CD4-positive, CD25-positive, alpha-beta regulatory T cell (primary cell): Measurements from ENCODE around the gene CXXC5. TPM values are rescaled to one million over a fixed set of nuclear protein-coding genes. Genes with fewer than 3 reads are reported as not detected.

Experiments
- ATAC-seq, 2 donors: fragments of 150-1000 bp; cut with Tn5 transposase; one replicate each; pipeline ENCODE4 v1.10.0; 2021; ENCODE audit warnings: low read depth in 2 of 2, moderate number of reproducible peaks in 2 of 2, moderate library complexity in 1 of 2
- DNase-seq, 3 donors: peaks; one replicate each; pipeline versions ENCODE4 v3.0.0 to v3.0.0-alpha.2; 2012 to 2022; ENCODE audit warnings: mixed read lengths in 1 of 3
- H3K27ac ChIP-seq: one replicate; pipeline ENCODE4 v1.7.0; 2013; ENCODE audit warnings: mild to moderate bottlenecking, low read length; ENCODE audit not compliant: insufficient read depth, poor library complexity, severe bottlenecking
- H3K27me3 ChIP-seq: one replicate; pipeline ENCODE4 v1.7.0; 2013; ENCODE audit warnings: low read length; ENCODE audit not compliant: control insufficient read depth, insufficient read depth
- H3K36me3 ChIP-seq: one replicate; pipeline ENCODE4 v1.7.0; 2013; ENCODE audit warnings: mild to moderate bottlenecking, low read length, moderate library complexity; ENCODE audit not compliant: control insufficient read depth, insufficient read depth
- H3K4me1 ChIP-seq: 2 replicates; pipeline ENCODE4 v1.7.0; 2013; ENCODE audit warnings: mild to moderate bottlenecking, low read length; ENCODE audit not compliant: insufficient read depth, control insufficient read depth, poor library complexity, severe bottlenecking
- H3K4me3 ChIP-seq: one replicate; pipeline ENCODE4 v1.7.0; 2013; ENCODE audit warnings: low read depth, mild to moderate bottlenecking, low read length, moderate library complexity
- H3K9me3 ChIP-seq, 2 experiments: 1 replicate in 1 of 2; 2 replicates in 1 of 2; pipeline ENCODE4 v1.7.0; 2013; ENCODE audit warnings: low read length in 2 of 2, mild to moderate bottlenecking in 1 of 2, moderate library complexity in 1 of 2; ENCODE audit not compliant: control insufficient read depth in 2 of 2
- H3K27ac Mint-ChIP-seq, 3 donors: one replicate each; pipeline ENCODE4 v1.8.0; 2020 to 2022; ENCODE audit warnings: mild to moderate bottlenecking in 3 of 3, mixed read lengths in 3 of 3, moderate library complexity in 2 of 3
- H3K27me3 Mint-ChIP-seq: one replicate; pipeline ENCODE4 v1.8.0; 2022; ENCODE audit warnings: mild to moderate bottlenecking, mixed read lengths
- H3K36me3 Mint-ChIP-seq: one replicate; pipeline ENCODE4 v1.8.0; 2020; ENCODE audit warnings: mixed read lengths
- H3K4me1 Mint-ChIP-seq, 4 donors: one replicate each; pipeline ENCODE4 v1.8.0; 2020 to 2022; ENCODE audit warnings: mixed read lengths in 4 of 4, mild to moderate bottlenecking in 1 of 4
- H3K4me3 Mint-ChIP-seq, 4 donors: one replicate each; pipeline ENCODE4 v1.8.0; 2020 to 2022; ENCODE audit warnings: mild to moderate bottlenecking in 4 of 4, mixed read lengths in 4 of 4, moderate library complexity in 3 of 4
- H3K9me3 Mint-ChIP-seq, 7 donors: one replicate each; pipeline ENCODE4 v1.8.0; 2020 to 2022; ENCODE audit warnings: mixed read lengths in 7 of 7, mild to moderate bottlenecking in 3 of 7, moderate library complexity in 2 of 7
- polyA plus RNA-seq, 4 donors: library from polyadenylated mRNA; unstranded; fragments of 300-500 nt; fragmentation: Illumina TruSeq; gene quantifications; one replicate each; pipeline ENCODE4 v1.2.3, GENCODE V29; 2021
- total RNA-seq: library from RNA; stranded (reverse); gene quantifications from one replicate; pipeline ENCODE4 v1.2.3, GENCODE V29; 2022

Gene CXXC5
- total and polyA plus RNA-seq, 5 donors from 2014 or later, result 4.6 to 12.7 (median 8.0) TPM

GRCh38 chr5:139635191-139635590 lies 13.0 kb upstream of the CXXC5 start:
- Histone ChIP-seq H3K4me1 (peaks cover 47% of the 10 kb centered on the region), H3K9me3 (no peaks in the 10 kb centered on the region), H3K4me3 (no peak overlapping the region), H3K27me3 (no peaks in the 10 kb centered on the region), H3K27ac (peak overlapping the region; percentile 76), H3K36me3 (peaks cover 8% of the 10 kb centered on the region)
- peak overlapping the region; percentile 20 to 84 (median 75) for H3K27ac Mint-ChIP-seq
- H3K4me1 Mint-ChIP-seq, result peaks cover 20 to 56% (median 39%) of the 10 kb centered on the region in 4 donors
- no peak for DNase-seq
- H3K36me3 Mint-ChIP-seq, result no peaks in the 10 kb centered on the region
- no peaks in the 10 kb centered on the region for H3K9me3 Mint-ChIP-seq
- no peak for ATAC-seq
- peak overlapping the region in 3 of 4 donors; percentile 14 to 83 (median 45) for H3K4me3 Mint-ChIP-seq
- H3K27me3 Mint-ChIP-seq, result no peaks in the 10 kb centered on the region

- Mint-ChIP-seq H3K27me3 (no peaks in the 10 kb centered on the region), H3K9me3 (no peaks in the 10 kb centered on the region), H3K4me3 (peak overlapping the region; percentile 83 to 86 (median 84)), H3K36me3 (no peaks in the 10 kb centered on the region), H3K4me1 (peaks cover 20 to 56% (median 39%) of the 10 kb centered on the region in 4 donors), H3K27ac (peak overlapping the region; percentile 75 to 96 (median 84))
- peak overlapping the region; percentile 79 for H3K4me3 ChIP-seq
- peak overlapping the region; percentile 76 for H3K27ac ChIP-seq
- DNase-seq (peak in 1 of 3 donors; percentile 60), ATAC-seq (no peak)
- no peaks in the 10 kb centered on the region for H3K27me3 ChIP-seq
- H3K9me3 ChIP-seq, result no peaks in the 10 kb centered on the region
- peaks cover 8% of the 10 kb centered on the region for H3K36me3 ChIP-seq
- peaks cover 47% of the 10 kb centered on the region for H3K4me1 ChIP-seq
Observed at GRCh38 chr5:139635606-139636206, 12.4 kb upstream of the CXXC5 start.

- no peaks in the 10 kb centered on the region for H3K9me3 ChIP-seq
- Mint-ChIP-seq H3K36me3 (no peaks in the 10 kb centered on the region), H3K9me3 (no peaks in the 10 kb centered on the region), H3K4me1 (peaks cover 20 to 56% (median 40%) of the 10 kb centered on the region in 4 donors), H3K27me3 (no peaks in the 10 kb centered on the region), H3K4me3 (peak overlapping the region; percentile 83 to 86 (median 84)), H3K27ac (peak overlapping the region; percentile 75 to 96 (median 84))
- peaks cover 8% of the 10 kb centered on the region for H3K36me3 ChIP-seq
- H3K27ac ChIP-seq, result peak overlapping the region; percentile 76
- no peaks in the 10 kb centered on the region for H3K27me3 ChIP-seq
- H3K4me1 ChIP-seq, result peaks cover 47% of the 10 kb centered on the region
- peak overlapping the region; percentile 79 for H3K4me3 ChIP-seq
- DNase-seq, result peak; percentile 40 to 93 (median 77)
- peak; percentile 71 to 75 for ATAC-seq
Observed at GRCh38 chr5:139636207-139636792, 11.8 kb upstream of the CXXC5 start.

- Histone ChIP-seq H3K4me3 (peak overlapping the region; percentile 79), H3K9me3 (no peaks in the 10 kb centered on the region), H3K36me3 (peaks cover 5% of the 10 kb centered on the region), H3K27me3 (no peaks in the 10 kb centered on the region), H3K27ac (peak overlapping the region; percentile 76), H3K4me1 (peaks cover 47% of the 10 kb centered on the region)
- peak overlapping the region; percentile 75 to 84 (median 83) for H3K27ac Mint-ChIP-seq
- ATAC-seq, result peak; percentile 23 to 31
- no peaks in the 10 kb centered on the region for H3K36me3 Mint-ChIP-seq
- H3K27me3 Mint-ChIP-seq, result no peaks in the 10 kb centered on the region
- H3K4me3 Mint-ChIP-seq, result peak overlapping the region; percentile 83 to 86 (median 84)
- H3K4me1 Mint-ChIP-seq, result peaks cover 20 to 62% (median 42%) of the 10 kb centered on the region in 4 donors
- no peaks in the 10 kb centered on the region for H3K9me3 Mint-ChIP-seq
- DNase-seq, result peak in 1 of 3 donors; percentile 84
Observed at GRCh38 chr5:139636975-139637408, 11.2 kb upstream of the CXXC5 start.

GRCh38 chr5:139637438-139638089 lies 10.6 kb upstream of the CXXC5 start:
- H3K4me3 ChIP-seq, result no peak overlapping the region
- peak overlapping the region; percentile 61 to 85 (median 82) for H3K4me3 Mint-ChIP-seq
- H3K36me3 ChIP-seq, result peaks cover under 1% of the 10 kb centered on the region
- ATAC-seq, result peak; percentile 25 to 35
- H3K27ac ChIP-seq, result peak overlapping the region; percentile 76
- H3K9me3 ChIP-seq, result no peaks in the 10 kb centered on the region
- peak overlapping the region; percentile 76 to 92 (median 88) for H3K27ac Mint-ChIP-seq
- DNase-seq, result peak; percentile 30 to 76 (median 52)
- H3K27me3 ChIP-seq, result no peaks in the 10 kb centered on the region
- H3K9me3 Mint-ChIP-seq, result no peaks in the 10 kb centered on the region
- no peaks in the 10 kb centered on the region for H3K36me3 Mint-ChIP-seq
- H3K4me1 Mint-ChIP-seq, result peaks cover 20 to 63% (median 42%) of the 10 kb centered on the region in 4 donors
- peaks cover 47% of the 10 kb centered on the region for H3K4me1 ChIP-seq
- no peaks in the 10 kb centered on the region for H3K27me3 Mint-ChIP-seq

GRCh38 chr5:139638090-139638735 lies 9.9 kb upstream of the CXXC5 start:
- peak in 2 of 3 donors; percentile 32 to 73 for DNase-seq
- Histone ChIP-seq H3K4me1 (peaks cover 45% of the 10 kb centered on the region), H3K4me3 (no peak overlapping the region), H3K27ac (peak overlapping the region; percentile 63), H3K36me3 (no peaks in the 10 kb centered on the region), H3K27me3 (no peaks in the 10 kb centered on the region), H3K9me3 (no peaks in the 10 kb centered on the region)
- H3K4me3 Mint-ChIP-seq, result peak overlapping the region; percentile 71 to 85 (median 82)
- H3K27ac Mint-ChIP-seq, result peak overlapping the region; percentile 88 to 92 (median 90)
- H3K27me3 Mint-ChIP-seq, result no peaks in the 10 kb centered on the region
- no peaks in the 10 kb centered on the region for H3K36me3 Mint-ChIP-seq
- peaks cover 18 to 59% (median 40%) of the 10 kb centered on the region in 4 donors for H3K4me1 Mint-ChIP-seq
- ATAC-seq, result peak; percentile 10 to 14
- no peaks in the 10 kb centered on the region for H3K9me3 Mint-ChIP-seq
